NCI-H2107 treated with DMSO at 0.1 percent for 48 hours (cell line): ENCODE results near the gene CRYGN.

Experiments
- DNase-seq: peaks from one replicate; lab custom pipeline; 2025; ENCODE audit not compliant: unreplicated experiment; lab: John Stamatoyannopoulos, UW

CRYGN gene

GRCh38 chr7:151408839-151409666 lies 30.9 kb downstream of the CRYGN start:
- DNase-seq, result no peak

GRCh38 chr7:151408498-151408838 lies 31.5 kb downstream of the CRYGN start:
- no peak for DNase-seq

GRCh38 chr7:151406886-151407583 lies 32.9 kb downstream of the CRYGN start:
- no peak for DNase-seq

- no peak for DNase-seq
Observed at GRCh38 chr7:151406051-151406875, 33.7 kb downstream of the CRYGN start.

- DNase-seq, result no peak
Observed at GRCh38 chr7:151405588-151405987, 34.4 kb downstream of the CRYGN start.

GRCh38 chr7:151405056-151405455 lies 34.9 kb downstream of the CRYGN start:
- DNase-seq, result no peak

GRCh38 chr7:151404216-151405011 lies 35.5 kb downstream of the CRYGN start:
- DNase-seq, result no peak

GRCh38 chr7:151403764-151404163 lies 36.2 kb downstream of the CRYGN start:
- no peak for DNase-seq

GRCh38 chr7:151402029-151402835 lies 37.7 kb downstream of the CRYGN start:
- no peak for DNase-seq

GRCh38 chr7:151400626-151401315 lies 39.2 kb downstream of the CRYGN start:
- no peak for DNase-seq

- no peak for DNase-seq
Observed at GRCh38 chr7:151399906-151400305, 40.0 kb downstream of the CRYGN start.

- DNase-seq, result no peak
Observed at GRCh38 chr7:151399305-151399601, 40.7 kb downstream of the CRYGN start.

- DNase-seq, result no peak
Observed at GRCh38 chr7:151398446-151399304, 41.3 kb downstream of the CRYGN start.

GRCh38 chr7:151397026-151397425 lies 42.9 kb downstream of the CRYGN start:
- DNase-seq, result no peak

GRCh38 chr7:151396328-151396970 lies 43.5 kb downstream of the CRYGN start:
- no peak for DNase-seq

- DNase-seq, result no peak
Observed at GRCh38 chr7:151395036-151395367, 44.9 kb downstream of the CRYGN start.

- no peak for DNase-seq
Observed at GRCh38 chr7:151394076-151395035, 45.6 kb downstream of the CRYGN start.
